Measurements from ENCODE around the gene ERCC1. TPM values are rescaled to one million over a fixed set of nuclear protein-coding genes. Genes with fewer than 3 reads are reported as not detected.
"Not testable (repeated sequence)": the region's sequence is repeated elsewhere in the genome, so short reads cannot be mapped to it uniquely, and the experiment has no call there.

Gene ERCC1
- total RNA-seq, 1 donor from 2014 or later = 48.8 TPM

DNA sequence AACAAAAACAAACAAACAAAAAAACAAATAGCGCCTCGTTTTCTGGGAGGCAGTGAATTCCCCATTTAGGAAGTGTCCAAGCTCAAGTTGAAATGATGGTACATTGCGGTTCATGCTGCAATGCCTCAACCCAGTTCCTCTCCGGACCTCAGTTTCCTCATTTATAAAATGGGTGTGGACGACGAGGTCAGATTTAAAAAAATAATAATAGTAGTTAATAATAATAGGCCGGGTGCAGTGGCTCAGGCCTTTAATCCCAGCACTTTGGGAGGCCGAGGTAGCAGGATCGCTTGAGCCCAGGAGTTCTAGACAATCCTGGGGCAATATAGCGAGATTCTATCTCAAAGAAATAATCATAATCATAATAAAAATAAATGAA is 15.5 kb upstream of the ERCC1 start:
- TF ChIP-seq, protein P1, sequence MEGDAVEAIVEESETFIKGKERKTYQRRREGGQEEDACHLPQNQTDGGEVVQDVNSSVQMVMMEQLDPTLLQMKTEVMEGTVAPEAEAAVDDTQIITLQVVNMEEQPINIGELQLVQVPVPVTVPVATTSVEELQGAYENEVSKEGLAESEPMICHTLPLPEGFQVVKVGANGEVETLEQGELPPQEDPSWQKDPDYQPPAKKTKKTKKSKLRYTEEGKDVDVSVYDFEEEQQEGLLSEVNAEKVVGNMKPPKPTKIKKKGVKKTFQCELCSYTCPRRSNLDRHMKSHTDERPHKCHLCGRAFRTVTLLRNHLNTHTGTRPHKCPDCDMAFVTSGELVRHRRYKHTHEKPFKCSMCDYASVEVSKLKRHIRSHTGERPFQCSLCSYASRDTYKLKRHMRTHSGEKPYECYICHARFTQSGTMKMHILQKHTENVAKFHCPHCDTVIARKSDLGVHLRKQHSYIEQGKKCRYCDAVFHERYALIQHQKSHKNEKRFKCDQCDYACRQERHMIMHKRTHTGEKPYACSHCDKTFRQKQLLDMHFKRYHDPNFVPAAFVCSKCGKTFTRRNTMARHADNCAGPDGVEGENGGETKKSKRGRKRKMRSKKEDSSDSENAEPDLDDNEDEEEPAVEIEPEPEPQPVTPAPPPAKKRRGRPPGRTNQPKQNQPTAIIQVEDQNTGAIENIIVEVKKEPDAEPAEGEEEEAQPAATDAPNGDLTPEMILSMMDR (IDR thresholded peaks at IDR 0.05) = no peak
- peak overlapping the region; percentile 72 for H3K4me3 ChIP-seq
- H3K27ac ChIP-seq = peak overlapping the region; percentile 87
- DNase-seq (no peak), ATAC-seq (no peak)
- H3K9me3 ChIP-seq = no peaks in the 10 kb centered on the region
- H3K27me3 ChIP-seq = no peaks in the 10 kb centered on the region
- H3K4me1 ChIP-seq = peaks cover 9% of the 10 kb centered on the region
- intact Hi-C loops (cut with DNase I) = no loop called here
- no peaks in the 10 kb centered on the region for H3K36me3 ChIP-seq

DNA sequence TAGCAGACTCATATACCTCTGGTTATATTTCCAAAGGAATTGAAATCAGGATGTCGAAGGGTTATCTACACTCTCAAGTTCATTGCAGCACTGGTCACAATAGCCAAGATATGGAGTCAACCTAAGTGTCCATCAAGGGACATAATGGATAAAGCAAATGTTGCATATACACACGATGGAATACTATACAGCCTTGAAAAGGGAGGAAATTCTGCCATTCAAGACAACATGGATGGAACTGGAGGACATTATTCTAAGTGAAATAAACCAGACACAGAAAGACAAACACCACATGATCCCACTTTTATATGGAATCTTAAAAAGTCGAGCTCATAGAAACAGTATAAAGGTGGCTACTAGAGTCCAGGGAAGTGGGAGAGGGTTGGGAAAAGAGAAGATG is 13.6 kb upstream of the ERCC1 start:
- H3K4me3 ChIP-seq = no peak overlapping the region
- no peak for DNase-seq
- H3K9me3 ChIP-seq = no peaks in the 10 kb centered on the region
- H3K36me3 ChIP-seq = no peaks in the 10 kb centered on the region
- TF ChIP-seq, protein P1 (IDR thresholded peaks at IDR 0.05) = no peak
- H3K27ac ChIP-seq = no peak overlapping the region
- no peaks in the 10 kb centered on the region for H3K27me3 ChIP-seq
- intact Hi-C loops (cut with DNase I) = no loop called here
- no peak for ATAC-seq
- H3K4me1 ChIP-seq = no peaks in the 10 kb centered on the region

DNA sequence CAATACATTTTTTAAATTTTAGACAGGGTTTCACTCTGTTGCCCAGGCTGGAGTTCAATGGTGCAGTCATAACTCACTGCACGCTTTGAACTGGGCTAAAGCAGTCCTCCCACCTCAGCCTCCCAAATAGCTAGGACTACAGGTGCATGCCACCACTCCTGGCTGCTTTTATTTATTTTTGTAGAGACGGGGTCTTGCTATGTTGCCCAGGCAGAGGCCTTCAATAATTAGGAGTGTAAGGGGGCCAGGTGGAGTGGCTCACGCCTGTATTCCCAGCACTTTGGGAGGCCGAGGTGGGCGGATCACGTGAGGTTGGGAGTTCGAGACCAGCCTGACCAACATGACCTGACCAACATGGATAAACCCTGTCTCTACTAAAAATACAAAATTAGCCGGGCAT is 8.8 kb upstream of the ERCC1 start:
- intact Hi-C loops (cut with DNase I); DNase-seq; H3K9me3 ChIP-seq; H3K27me3 ChIP-seq; H3K36me3 ChIP-seq; H3K4me3 ChIP-seq; H3K27ac ChIP-seq; ATAC-seq; H3K4me1 ChIP-seq: not testable (repeated sequence)

DNA sequence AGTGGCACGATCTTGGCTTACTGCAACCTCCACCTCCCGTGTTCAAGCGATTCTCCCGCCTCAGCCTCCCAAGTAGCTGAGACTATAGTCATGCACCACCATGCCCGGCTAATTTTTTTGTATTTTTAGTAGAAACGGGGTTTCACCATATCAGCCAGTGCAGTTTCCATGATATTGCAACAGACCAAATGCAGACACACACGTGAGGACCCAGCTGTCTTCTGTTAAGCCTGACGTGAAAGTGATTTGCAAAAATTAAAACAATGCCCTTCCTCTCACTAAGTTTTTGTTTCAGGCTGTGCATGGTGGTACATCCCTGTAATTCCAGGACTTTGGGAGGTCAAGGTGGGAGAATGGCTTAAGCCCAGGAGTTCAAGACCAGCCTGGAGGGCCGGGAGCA is 7.3 kb upstream of the ERCC1 start:
- H3K27ac ChIP-seq; H3K27me3 ChIP-seq; intact Hi-C loops (cut with DNase I); ATAC-seq; H3K36me3 ChIP-seq; H3K4me1 ChIP-seq; H3K9me3 ChIP-seq; H3K4me3 ChIP-seq; DNase-seq: not testable (repeated sequence)

DNA sequence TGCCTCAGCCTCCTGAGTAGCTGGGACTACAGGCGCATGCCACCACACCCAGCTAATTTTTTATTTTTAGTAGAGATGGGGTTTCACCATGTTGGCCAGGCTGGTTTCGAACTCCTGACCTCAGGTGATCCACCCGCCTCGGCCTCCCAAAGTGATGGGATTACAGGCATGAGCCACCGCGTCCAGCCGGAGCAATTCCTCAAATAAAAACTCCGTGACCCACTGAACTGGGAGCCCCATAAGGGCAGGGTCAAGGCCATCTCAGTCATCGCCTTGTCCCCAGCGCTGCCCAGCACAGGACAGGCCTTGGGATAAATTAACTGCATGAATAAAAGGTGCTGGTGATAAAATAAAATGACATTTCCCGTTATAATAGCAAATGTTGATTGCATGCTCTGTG is 6.2 kb upstream of the ERCC1 start:
- intact Hi-C loops (cut with DNase I) = loop anchor here (5.0 kb wide), 1 partner anchor 62 kb away; no protein-coding TSS in a partner anchor
- not testable (repeated sequence) for ATAC-seq, H3K4me3 ChIP-seq, H3K27me3 ChIP-seq, H3K36me3 ChIP-seq, H3K27ac ChIP-seq, H3K9me3 ChIP-seq, H3K4me1 ChIP-seq, DNase-seq

DNA sequence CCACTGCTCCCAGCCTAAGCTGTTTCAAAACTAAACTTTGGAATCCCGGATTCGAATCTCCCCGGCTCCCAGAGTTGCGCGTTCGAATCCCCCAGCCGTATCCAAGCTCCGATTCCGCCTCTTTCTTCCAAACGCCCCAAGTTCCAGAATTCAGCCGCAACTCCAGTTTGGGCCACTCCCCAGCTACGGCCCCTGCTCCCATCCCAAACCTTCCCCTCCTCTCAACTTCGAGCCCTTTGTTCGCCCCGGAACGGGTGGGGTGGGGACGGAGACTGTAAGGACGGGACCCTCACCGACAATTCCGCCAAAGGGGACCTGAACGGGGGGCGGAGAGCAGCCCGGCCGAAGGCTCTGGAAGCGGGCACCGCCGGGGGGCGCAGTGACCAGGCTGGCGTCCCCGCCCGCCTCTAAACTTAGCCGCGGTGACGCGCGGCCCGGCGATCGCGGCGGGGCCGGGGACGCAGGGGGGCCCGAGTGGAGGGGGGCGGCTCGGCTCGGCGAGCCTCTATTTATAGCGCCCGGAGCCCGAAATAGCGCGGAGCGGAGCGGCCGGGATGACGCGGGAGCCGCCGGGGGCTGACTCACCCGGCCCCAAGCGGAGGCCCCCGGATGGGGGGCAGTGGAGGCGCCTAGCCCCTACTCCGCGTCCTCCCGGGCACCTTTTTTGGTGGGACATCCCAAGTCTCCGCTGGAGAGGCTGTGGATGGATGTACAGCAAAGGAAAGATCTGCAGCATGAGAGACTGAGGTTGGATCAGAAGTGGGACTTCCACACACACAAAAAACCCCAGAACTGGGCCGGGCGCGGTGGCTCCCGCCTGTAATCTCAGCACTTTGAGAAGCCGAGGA is 4.9 kb upstream of the ERCC1 start:
- no peak for DNase-seq
- intact Hi-C loops (cut with DNase I) = loop anchor here (5.0 kb wide), 1 partner anchor 64 kb away; no protein-coding TSS in a partner anchor

More for the DNA sequence above, 4.9 kb upstream of the ERCC1 start:
- H3K4me1 ChIP-seq = peaks cover 18% of the 10 kb centered on the region
- peak; percentile 5 for ATAC-seq
- peak overlapping the region; percentile 42 for H3K27ac ChIP-seq
- peak overlapping the region; percentile 48 for H3K4me3 ChIP-seq
- H3K9me3 ChIP-seq = no peaks in the 10 kb centered on the region
- no peaks in the 10 kb centered on the region for H3K36me3 ChIP-seq
- TF ChIP-seq, protein P1 (IDR thresholded peaks at IDR 0.05) = peak; percentile 40
- H3K27me3 ChIP-seq = no peaks in the 10 kb centered on the region

Data from upper lobe of right lung (tissue), 1 donor.